NCI-H748 (cell line): Measurements from ENCODE around the gene VWA2.

Source experiments
- DNase-seq: peaks from one replicate; lab custom pipeline; 2025; ENCODE audit not compliant: unreplicated experiment; lab: John Stamatoyannopoulos, UW

VWA2 gene

DNA sequence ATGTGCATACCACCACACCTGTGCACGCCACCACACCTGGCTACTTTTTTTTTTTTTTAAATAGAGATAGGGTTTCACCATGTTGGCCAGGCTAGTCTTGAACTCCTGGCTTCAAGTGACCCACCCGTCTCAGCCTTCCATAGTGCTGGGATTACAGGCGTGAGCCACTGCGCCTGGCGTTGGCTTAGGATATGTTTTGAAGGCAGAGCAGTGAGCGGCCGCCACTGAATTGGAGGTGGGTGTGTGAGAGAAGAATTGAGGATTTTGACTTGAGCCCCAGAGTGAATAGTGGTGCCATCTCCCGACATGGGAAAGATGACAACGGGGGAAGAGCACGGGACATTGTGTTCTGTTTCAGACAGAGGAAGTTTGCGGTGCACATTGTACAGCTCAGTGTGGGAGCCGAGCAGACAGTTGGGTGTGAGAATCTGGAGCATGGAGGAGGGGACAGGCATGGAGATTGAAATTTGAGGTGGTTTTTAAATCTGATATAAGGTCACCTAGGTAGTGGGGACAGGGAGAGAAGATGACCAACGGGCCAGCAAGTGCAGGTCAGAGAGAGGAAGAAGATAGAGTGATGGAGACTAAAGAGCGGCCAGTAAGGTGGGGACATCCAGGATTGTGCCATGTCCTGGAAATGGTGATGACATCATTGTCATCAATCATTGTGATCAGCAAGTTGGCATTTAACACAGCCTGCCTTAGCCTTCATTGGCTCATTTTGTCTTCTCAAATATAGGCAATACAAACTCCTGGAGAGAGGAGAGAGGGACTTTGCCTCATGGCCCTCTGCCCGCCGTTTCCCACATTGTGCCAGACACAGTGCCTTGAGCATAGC is 35.8 kb downstream of the VWA2 start:
- DNase-seq: no peak

DNA sequence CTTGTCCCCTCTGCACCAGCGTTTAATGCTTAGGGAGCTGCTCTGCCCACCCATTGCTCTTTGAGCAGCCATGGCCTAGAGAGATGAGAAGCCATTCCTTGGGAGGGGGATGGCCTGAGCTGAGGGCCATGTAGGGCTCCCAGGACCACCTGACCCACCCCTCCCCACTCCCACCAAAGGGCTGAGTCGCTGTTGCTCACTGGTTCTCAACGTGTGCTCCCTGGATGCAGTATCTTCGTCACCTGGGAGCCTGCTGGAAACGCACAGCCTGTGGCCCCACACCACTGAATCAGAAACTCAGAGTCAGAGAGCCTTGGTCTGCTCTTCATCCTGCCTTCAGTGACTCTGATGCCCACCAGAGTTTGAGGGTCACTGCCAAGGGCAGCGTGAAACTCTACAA is 37.0 kb downstream of the VWA2 start:
- DNase-seq: no peak

DNA sequence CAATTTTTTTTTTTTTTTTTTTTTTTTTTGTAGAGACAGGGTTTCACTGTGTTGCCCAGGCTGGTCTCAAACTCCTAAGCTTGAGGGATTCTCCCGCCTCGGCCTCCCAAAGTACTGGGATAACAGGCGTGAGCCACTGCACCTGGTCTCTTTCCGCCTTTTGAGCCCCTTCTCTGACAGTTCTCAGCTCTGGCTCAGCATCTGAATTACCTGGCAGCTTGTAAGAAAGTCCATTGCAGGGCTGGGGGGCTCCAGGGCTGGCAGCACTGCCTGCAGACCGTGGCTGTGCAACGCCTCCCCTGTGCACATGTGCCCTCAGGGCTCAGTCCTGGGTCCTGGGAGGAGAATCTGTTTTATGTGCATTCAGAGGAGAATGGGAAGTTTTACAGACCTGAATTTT is 37.6 kb downstream of the VWA2 start:
- no peak for DNase-seq

DNA sequence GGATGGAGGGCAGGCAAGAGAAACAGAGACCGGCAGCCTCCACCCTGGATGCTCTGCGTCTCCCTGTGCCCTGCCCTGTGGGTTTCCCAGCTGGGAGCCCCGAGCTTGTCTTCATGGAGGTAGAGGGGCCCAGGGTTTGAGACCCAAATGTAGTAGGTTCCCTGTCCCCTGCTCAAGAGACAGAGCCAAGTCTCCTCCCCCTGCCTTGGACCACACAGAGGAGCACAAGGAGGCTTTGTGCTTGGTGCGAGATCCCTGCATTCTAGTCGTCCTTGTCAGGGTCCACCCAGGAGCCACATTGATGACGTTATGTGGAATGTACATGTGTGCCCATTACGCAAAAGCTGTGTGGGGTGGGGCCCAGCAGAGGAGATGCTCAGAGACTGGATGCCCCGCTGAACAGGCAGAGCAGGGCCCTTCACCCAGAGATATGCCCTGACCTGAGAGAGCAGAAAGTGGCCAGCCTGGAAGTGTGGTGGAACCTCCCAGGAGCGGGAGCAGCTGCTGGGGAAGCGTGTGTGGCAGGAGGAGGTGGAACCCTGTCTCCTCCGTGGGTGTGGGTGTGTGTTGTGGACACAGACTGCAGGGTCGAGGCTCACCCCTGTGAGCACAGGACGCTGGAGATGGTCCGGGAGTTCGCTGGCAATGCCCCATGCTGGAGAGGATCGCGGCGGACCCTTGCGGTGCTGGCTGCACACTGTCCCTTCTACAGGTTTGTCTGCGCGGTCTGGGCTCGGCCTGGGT is 39.3 kb downstream of the VWA2 start:
- no peak for DNase-seq

DNA sequence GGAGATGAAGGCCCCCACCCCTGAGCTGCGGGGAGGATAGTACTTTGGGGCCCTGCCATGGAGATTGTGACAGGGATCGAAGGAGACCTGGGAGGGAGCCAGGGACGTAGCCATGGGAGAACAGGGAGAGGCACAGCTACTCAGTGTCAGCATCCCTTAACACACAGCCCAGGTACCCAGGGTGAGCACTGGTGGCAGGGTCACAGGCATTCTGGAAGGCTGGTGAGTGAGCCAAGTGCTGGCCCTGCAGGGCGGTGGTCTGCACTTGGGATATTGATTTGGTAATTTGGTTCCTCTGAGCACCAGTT is 39.8 kb downstream of the VWA2 start:
- no peak for DNase-seq

DNA sequence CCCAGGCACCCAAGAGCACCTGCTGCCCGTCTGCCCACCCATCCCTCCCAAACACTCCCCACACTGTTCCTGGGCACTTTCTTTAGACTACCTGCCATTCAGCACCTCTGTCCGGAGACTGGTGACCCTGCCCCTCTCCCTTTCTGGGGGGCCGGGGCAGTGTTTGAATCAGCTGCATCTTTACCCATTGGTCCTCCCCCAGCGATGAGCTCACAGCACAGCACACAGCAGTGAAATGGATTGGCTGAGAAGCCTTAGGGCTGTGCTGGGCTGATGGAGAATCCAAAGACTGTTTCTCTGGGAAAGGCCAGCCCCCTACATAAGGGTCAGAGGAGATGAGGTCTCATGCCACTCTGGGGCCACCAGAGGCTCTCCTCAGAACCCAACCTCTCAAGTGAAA is 40.2 kb downstream of the VWA2 start:
- no peak for DNase-seq

DNA sequence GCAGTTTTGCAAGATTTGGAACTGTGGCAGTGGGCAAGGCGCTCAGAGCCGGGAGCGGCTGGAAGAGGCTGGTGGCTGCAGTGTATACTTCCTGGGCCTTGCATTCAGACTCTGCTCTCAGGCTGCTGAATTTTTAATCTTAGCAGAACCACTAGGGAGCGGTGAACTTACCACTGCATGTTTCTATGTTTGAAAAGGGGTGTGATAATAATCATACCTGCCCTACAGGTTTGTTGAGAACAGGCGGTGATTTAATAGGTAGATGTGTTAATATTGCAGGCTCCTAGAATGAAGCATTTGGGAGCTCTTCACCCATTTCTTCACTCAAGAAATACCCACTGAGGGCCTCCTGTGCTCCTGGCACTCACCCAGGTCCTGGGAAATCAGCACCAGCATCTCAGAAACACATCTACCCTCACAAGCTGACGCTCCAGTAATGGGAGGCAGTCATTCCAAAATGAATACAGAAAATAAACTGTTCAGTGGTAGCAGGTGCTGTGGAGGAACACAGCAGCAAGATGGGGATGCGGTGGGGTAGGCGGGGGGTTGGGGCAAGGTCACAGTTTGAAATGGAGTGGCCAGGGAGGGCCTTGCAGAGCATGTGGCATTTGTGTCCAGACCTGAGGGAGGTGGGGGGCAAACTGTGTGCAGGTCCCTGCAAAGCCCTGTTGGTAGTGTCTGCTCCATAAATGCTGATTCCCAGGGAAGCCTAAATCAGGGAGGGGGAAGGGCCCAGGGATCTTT is 41.0 kb downstream of the VWA2 start:
- DNase-seq: no peak

DNA sequence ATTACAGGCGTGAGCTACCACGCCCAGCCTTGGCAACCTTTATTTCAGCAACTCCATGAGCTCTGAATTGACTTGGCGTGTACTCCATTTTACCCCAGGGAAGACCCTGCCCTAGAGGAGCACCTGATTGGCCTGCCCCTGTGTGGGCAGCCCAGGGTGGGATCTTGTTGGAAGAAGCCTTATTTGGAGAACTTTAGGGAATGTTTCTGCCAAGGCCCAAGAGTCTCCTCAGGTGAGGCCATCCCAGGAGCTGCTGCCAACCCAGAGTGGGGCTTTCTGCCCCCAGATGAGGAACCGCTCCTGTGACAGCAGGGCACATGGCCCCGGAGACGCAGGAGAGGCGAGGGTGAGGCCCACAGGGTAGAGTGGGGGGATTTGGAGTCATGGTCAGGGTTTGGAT is 42.0 kb downstream of the VWA2 start:
- no peak for DNase-seq

DNA sequence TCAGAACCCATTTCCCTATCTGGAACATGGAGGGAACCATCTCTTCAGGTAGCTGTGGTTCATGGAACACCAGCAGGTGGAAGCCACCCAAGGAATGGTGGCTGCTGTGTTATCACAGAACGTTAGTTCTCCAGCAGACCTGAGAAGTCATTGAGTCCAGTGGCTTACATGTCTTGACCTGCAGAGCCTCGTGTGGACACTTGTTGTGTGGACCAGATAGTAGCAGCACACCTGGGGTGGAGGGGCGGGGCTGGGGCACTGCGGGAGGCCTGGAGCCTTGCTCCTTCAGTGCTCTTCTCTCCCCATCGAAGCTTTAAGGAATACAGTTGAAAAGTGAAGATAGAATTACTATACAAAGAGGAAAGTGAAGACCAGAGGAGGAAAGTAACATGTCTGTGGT is 42.4 kb downstream of the VWA2 start:
- DNase-seq: no peak

DNA sequence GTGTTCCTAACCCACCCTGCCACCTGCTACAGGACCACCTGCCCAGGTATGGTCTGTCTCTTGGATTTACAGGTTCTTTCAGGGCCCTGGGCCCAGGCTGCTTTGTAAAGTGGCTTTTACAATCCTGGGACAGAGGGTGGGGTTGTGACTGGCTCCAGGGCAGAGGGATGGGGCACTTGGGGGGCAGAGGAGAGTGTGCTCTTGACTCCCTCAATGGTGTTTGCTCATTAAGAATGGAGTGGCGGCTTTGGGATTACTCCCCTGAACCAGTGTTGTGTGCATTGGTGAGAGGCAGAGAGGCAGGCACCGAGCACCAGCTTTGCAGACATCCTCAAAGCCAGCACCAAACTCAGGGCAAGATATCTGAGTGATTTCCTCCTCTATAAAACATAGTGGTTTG is 43.5 kb downstream of the VWA2 start:
- no peak for DNase-seq

DNA sequence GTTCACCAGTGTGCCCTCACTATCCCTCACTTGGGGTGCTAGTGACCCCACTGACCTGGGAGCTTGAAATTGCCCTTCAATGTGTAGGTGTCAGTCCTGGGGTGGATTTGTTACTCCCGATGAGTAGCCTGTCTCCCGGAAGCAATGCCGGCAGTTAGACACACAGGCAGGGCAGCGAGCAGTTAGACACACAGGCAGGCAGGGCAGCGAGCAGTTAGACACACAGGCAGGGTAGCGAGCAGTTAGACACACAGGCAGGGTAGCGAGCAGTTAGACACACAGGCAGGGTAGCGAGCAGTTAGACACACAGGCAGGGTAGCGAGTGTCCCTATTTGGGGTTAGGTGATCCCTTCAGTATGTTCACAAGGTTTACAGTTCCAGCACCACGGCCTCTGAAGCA is 44.0 kb downstream of the VWA2 start:
- DNase-seq: no peak

DNA sequence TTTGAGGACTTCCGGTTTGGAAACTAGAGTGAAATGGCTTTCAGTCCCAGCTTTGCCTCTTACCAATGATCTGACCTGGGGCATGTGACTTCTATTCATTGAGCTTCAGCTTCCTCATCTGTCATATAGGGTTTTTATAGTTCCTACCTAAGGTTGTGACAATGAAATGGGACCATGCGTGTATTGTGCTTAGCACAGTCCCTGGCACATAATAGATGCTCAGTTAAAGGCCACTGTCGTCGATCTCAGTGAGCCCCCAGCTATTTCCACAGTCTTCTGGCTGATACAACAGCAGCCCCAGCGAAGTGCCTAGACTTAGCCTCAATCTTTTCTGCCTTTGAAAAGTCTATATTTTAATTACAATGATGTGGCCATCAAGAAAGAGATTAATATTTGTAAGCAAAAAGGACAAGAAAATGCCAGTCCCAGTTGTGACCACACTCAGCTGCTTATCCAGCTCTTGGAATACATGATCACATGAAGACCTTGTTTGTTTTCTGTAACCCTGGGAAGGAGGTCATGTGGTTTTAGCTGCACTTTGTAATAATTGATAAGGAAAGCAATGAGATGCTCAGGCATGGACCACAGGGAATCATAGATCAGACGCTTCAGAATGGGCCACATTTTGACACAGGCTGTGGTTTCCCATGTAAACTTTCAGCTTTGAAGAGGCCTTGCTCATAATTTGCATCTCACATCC is 44.6 kb downstream of the VWA2 start:
- DNase-seq: no peak

DNA sequence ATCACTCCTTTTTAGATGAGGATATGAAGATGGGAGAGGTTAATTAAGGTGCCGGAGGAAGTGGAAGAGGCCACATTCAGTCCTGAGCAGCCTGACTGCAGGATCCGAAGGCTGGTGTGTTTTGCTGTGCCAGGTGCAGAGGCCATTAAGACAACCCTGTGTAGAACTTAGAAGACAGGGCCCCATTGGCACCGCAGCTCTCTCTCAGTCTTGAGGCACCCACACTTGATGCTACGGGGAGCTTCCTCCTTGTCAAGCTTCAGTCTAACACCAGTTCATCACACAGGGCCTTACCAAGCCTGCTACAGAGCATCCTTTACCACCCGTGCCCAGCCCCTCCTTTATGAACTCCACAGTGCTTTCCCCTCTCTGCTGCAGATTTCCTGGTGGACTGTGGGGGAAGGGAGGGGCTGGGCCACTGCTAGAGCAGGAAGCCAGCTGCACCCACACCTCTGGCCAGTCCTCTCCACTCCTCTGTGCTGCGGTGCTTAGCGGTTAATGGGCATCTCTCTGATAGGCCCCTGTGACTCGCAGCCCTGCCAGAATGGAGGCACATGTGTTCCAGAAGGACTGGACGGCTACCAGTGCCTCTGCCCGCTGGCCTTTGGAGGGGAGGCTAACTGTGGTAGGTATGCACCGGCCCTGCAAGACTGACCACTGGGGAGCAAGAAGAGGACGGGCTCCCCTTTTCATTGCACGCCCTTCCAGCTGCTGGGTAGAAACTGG is 45.5 kb downstream of the VWA2 start:
- no peak for DNase-seq

DNA sequence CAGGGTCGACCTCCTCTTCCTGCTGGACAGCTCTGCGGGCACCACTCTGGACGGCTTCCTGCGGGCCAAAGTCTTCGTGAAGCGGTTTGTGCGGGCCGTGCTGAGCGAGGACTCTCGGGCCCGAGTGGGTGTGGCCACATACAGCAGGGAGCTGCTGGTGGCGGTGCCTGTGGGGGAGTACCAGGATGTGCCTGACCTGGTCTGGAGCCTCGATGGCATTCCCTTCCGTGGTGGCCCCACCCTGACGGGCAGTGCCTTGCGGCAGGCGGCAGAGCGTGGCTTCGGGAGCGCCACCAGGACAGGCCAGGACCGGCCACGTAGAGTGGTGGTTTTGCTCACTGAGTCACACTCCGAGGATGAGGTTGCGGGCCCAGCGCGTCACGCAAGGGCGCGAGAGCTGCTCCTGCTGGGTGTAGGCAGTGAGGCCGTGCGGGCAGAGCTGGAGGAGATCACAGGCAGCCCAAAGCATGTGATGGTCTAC is 46.9 kb downstream of the VWA2 start:
- no peak for DNase-seq

DNA sequence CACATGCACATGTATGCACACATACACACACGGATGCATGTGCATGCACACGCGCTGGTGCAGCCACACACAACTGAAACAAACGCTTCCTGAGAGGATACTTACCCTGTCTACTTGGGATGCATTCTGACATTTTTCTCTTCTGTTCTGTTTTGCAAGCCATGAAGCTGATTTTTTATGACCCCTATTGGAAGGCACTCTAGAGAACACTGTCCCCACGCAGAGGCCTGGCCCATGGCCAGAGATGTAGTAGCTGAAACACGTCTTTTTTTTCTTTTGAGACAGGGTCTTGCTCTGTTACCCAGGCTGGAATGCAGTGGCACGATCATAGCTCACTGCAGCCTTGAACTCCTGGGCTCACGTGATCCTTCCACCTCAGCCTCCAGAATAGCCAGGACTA is 47.9 kb downstream of the VWA2 start:
- no peak for DNase-seq

DNA sequence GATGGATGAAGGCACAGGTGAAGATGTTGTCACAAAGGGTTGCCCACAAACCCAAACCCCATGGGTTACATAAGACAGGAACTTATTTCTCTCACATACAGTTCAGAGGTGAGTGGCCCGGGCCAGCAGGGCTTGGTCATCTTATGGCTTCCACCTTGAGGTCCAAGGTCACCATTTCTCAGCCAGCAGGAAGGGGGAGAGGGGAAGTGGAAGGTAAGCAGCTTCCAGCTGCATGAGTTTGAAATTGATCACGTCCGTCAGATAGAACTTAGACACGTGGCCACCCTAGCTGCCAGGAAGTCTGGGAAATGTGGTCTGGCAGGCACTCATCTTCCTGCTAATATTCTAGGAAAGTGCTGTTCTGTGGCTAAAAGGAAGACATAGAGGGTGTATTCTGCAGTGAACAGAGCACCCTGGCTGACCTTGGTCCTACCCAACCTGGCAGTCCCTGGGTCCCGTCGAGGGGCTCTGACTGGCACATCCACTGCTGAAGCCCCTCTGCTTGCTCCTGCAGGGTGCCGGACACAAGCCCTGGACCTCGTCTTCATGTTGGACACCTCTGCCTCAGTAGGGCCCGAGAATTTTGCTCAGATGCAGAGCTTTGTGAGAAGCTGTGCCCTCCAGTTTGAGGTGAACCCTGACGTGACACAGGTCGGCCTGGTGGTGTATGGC is 49.5 kb downstream of the VWA2 start:
- DNase-seq: no peak

DNA sequence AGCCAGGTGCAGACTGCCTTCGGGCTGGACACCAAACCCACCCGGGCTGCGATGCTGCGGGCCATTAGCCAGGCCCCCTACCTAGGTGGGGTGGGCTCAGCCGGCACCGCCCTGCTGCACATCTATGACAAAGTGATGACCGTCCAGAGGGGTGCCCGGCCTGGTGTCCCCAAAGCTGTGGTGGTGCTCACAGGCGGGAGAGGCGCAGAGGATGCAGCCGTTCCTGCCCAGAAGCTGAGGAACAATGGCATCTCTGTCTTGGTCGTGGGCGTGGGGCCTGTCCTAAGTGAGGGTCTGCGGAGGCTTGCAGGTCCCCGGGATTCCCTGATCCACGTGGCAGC is 50.0 kb downstream of the VWA2 start:
- no peak for DNase-seq

DNA sequence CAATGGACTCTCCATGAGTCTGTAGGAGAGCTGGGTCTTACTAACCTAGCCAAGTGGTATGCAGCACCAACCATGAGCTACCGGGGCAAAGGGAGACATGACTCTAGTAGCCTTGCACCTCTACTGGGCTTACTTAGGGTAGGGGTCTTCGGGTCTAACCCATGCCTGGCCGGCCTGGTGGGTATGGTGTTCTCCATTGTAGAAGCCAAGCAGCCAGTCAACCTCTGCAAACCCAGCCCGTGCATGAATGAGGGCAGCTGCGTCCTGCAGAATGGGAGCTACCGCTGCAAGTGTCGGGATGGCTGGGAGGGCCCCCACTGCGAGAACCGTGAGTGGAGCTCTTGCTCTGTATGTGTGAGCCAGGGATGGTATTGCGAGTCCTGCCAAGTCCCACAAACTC is 51.0 kb downstream of the VWA2 start:
- DNase-seq: no peak

DNA sequence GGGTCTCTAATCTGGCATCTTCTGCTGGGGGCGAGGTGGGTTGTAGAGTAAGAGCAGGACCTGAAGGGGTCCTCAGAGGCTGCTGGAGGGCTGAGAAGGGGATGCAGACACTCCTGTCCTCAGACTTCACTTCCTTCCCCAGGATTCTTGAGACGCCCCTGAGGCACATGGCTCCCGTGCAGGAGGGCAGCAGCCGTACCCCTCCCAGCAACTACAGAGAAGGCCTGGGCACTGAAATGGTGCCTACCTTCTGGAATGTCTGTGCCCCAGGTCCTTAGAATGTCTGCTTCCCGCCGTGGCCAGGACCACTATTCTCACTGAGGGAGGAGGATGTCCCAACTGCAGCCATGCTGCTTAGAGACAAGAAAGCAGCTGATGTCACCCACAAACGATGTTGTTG is 52.0 kb downstream of the VWA2 start:
- no peak for DNase-seq

DNA sequence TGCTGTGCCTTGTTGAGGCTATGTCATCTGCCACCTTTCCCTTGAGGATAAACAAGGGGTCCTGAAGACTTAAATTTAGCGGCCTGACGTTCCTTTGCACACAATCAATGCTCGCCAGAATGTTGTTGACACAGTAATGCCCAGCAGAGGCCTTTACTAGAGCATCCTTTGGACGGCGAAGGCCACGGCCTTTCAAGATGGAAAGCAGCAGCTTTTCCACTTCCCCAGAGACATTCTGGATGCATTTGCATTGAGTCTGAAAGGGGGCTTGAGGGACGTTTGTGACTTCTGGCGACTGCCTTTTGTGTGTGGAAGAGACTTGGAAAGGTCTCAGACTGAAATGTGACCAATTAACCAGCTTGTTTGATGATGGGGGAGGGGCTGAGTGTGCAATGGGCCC is 52.5 kb downstream of the VWA2 start:
- no peak for DNase-seq
